Measurements from ENCODE around the gene CCDC14. TPM values are rescaled to one million over a fixed set of nuclear protein-coding genes. Genes with fewer than 3 reads are reported as not detected.
"Not testable (repeated sequence)": the region's sequence is repeated elsewhere in the genome, so short reads cannot be mapped to it uniquely, and the experiment has no call there.

The CCDC14 gene, protein sequence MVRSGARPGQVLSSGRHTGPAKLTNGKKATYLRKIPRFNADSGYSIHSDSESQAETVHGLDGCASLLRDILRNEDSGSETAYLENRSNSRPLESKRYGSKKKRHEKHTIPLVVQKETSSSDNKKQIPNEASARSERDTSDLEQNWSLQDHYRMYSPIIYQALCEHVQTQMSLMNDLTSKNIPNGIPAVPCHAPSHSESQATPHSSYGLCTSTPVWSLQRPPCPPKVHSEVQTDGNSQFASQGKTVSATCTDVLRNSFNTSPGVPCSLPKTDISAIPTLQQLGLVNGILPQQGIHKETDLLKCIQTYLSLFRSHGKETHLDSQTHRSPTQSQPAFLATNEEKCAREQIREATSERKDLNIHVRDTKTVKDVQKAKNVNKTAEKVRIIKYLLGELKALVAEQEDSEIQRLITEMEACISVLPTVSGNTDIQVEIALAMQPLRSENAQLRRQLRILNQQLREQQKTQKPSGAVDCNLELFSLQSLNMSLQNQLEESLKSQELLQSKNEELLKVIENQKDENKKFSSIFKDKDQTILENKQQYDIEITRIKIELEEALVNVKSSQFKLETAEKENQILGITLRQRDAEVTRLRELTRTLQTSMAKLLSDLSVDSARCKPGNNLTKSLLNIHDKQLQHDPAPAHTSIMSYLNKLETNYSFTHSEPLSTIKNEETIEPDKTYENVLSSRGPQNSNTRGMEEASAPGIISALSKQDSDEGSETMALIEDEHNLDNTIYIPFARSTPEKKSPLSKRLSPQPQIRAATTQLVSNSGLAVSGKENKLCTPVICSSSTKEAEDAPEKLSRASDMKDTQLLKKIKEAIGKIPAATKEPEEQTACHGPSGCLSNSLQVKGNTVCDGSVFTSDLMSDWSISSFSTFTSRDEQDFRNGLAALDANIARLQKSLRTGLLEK
- polyA plus RNA-seq (29.8 to 63.7 TPM (median 50.5 TPM) in 3 replicates), polyA minus RNA-seq (26.6 to 68.9 TPM (median 44.2 TPM) in 3 replicates)
- polyA plus RNA-seq (2011; ENCODE audit: low read depth): 16.5 TPM
- polyA plus RNA-seq (2011; cell fraction: cytosol; rRNA removed): 10.8 and 19.8 TPM in 2 replicates
- 245 and 288 TPM in 2 replicates for polyA plus RNA-seq (2011; cell fraction: nucleus; rRNA removed)
- polyA plus RNA-seq (2012; ENCODE audit: low replicate concordance): 15.0 and 16.3 TPM in 2 replicates
- polyA minus RNA-seq (2011; cell fraction: cytosol; rRNA and poly(A)+ RNA removed): 6.1 TPM
- 34.4 and 74.2 TPM in 2 replicates for polyA minus RNA-seq (2011; cell fraction: nucleus; rRNA and poly(A)+ RNA removed)

DNA sequence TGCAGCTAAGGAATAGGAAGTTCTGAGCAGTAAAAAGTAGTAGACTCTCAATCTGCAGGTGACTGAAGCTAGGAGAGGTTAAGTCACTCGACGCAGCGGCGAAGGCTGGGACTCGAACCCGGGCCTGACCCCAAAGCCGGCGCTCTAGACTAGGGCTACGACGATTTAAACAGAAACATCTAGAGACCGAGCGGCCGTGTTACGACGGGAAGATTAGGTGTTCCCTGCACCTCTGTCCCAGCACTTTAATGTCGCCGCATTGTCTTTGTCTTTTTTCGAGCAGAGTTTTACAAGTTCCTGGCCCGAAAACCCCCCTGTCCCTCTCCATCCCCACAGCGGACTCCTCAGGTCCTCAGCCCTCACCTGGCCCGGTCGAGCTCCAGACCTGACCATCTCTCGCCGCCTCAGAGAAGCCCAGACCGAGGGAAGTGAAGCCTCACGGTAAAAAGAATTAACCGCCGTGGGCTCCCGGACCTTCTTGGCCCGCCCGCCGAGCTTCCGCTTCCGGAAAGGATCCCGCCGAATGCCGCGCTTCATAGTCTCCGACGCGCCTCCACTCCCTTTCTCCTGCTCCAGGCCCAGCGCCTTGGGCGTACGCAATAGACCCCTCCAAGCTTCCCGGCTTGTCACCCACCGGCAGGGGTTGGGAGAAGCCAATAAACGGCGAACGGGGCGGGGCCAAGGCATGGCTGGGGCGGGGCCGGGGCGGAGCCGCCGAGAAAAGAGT lies at the start of gene CCDC14:
Gene CCDC14, minus strand, starts transcription at position 449 of the 727 bp plus-strand sequence. Its CDS starts 56 bp downstream, at position 393.
- peak within 1 kb of the TSS; percentile 83 for H3K4me2 ChIP-seq (ENCODE audit: control insufficient read depth, extremely low read depth, insufficient read depth, low read depth, low read length)
- peak; percentile 53 for FAIRE-seq
- peak within 1 kb of the TSS; percentile 94 for H3K9ac ChIP-seq (ENCODE audit: control insufficient read depth, extremely low read depth, insufficient read depth, low read length)
- H3K27me3 ChIP-seq (ENCODE audit: control insufficient read depth, extremely low read depth, insufficient read depth, low read length): no peaks in the 10 kb centered on the region
- DNase-seq (ENCODE audit: low read depth, low spot score): peak; percentile 26
- dilution Hi-C loops (cut with MboI; ENCODE audit: extremely low pct_ligation_motif_present, low sequenced_read_pairs): no loop called here
- H3K9me3 ChIP-seq (ENCODE audit: control insufficient read depth, low read depth, low read length): no peaks in the 10 kb centered on the region
- TF ChIP-seq EZH2 (IDR thresholded peaks at IDR 0.05; ENCODE audit: low read length): no peak
- TF ChIP-seq, protein P1, sequence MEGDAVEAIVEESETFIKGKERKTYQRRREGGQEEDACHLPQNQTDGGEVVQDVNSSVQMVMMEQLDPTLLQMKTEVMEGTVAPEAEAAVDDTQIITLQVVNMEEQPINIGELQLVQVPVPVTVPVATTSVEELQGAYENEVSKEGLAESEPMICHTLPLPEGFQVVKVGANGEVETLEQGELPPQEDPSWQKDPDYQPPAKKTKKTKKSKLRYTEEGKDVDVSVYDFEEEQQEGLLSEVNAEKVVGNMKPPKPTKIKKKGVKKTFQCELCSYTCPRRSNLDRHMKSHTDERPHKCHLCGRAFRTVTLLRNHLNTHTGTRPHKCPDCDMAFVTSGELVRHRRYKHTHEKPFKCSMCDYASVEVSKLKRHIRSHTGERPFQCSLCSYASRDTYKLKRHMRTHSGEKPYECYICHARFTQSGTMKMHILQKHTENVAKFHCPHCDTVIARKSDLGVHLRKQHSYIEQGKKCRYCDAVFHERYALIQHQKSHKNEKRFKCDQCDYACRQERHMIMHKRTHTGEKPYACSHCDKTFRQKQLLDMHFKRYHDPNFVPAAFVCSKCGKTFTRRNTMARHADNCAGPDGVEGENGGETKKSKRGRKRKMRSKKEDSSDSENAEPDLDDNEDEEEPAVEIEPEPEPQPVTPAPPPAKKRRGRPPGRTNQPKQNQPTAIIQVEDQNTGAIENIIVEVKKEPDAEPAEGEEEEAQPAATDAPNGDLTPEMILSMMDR (optimal IDR thresholded peaks at IDR 0.05 in 1 of 3, IDR thresholded peaks at IDR 0.05 in 1 of 3, conservative IDR thresholded peaks at IDR 0.05 in 1 of 3; ENCODE audit: extremely low read depth in 1 of 3, insufficient read depth in 2 of 3, low read length in 3 of 3): no peak
- H3K4me3 ChIP-seq (ENCODE audit: control insufficient read depth in 2 of 3, extremely low read depth in 1 of 3, insufficient read depth in 2 of 3, low read depth in 1 of 3, low read length in 3 of 3): peak within 1 kb of the TSS; percentile 53 to 85 (median 76)
- H3K4me1 ChIP-seq (ENCODE audit: control insufficient read depth, extremely low read depth, insufficient read depth, low read length): peaks cover 8% of the 10 kb centered on the region
- H3K9me1 ChIP-seq (ENCODE audit: control insufficient read depth, extremely low read depth, insufficient read depth, low read length): no peaks in the 10 kb centered on the region
- H4K20me1 ChIP-seq (ENCODE audit: control insufficient read depth, extremely low read depth, insufficient read depth, low read length): no peaks in the 10 kb centered on the region
- no peaks in the 10 kb centered on the region for H3K36me3 ChIP-seq (ENCODE audit: control insufficient read depth in 2 of 2, extremely low read depth in 1 of 2, insufficient read depth in 2 of 2, low read length in 2 of 2)
- peak within 1 kb of the TSS; percentile 83 for H3K27ac ChIP-seq (ENCODE audit: control insufficient read depth, insufficient read depth, low read length)
- peak within 1 kb of the TSS; percentile 98 for H2AFZ ChIP-seq (ENCODE audit: control insufficient read depth, low read length)
- H3K79me2 ChIP-seq (ENCODE audit: control insufficient read depth, insufficient read depth, low read length): peaks cover 4% of the 10 kb centered on the region

DNA sequence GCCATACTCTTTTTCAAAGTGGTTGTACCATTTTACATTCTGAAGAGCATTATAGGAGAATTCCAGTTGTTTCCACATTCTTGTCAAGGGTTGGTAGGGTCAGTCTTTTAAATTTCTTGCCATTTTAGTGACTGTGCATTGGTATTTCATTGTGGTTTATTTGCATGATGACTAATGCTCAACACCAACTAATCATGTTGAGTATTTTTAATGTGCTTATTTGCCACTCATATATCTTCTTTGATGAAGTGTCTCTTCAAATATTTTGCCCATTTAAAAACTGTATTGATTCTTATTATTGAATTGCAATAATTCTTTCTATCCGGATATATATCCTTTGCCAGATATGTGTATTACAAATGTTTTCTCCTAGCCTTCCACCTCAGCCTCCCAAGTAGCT lies 47.3 kb upstream of the CCDC14 start:
- H3K4me1 ChIP-seq (ENCODE audit: control insufficient read depth, extremely low read depth, insufficient read depth, low read length); dilution Hi-C loops (cut with MboI; ENCODE audit: extremely low pct_ligation_motif_present, low sequenced_read_pairs): not testable (repeated sequence)

More for the DNA sequence above, 47.3 kb upstream of the CCDC14 start:
- not testable (repeated sequence) for H2AFZ ChIP-seq (ENCODE audit: control insufficient read depth, low read length); FAIRE-seq; H3K27me3 ChIP-seq (ENCODE audit: control insufficient read depth, extremely low read depth, insufficient read depth, low read length); H4K20me1 ChIP-seq (ENCODE audit: control insufficient read depth, extremely low read depth, insufficient read depth, low read length); H3K9ac ChIP-seq (ENCODE audit: control insufficient read depth, extremely low read depth, insufficient read depth, low read length); H3K9me3 ChIP-seq (ENCODE audit: control insufficient read depth, low read depth, low read length); H3K4me2 ChIP-seq (ENCODE audit: control insufficient read depth, extremely low read depth, insufficient read depth, low read depth, low read length); H3K4me3 ChIP-seq (ENCODE audit: control insufficient read depth in 2 of 3, extremely low read depth in 1 of 3, insufficient read depth in 2 of 3, low read depth in 1 of 3, low read length in 3 of 3); H3K9me1 ChIP-seq (ENCODE audit: control insufficient read depth, extremely low read depth, insufficient read depth, low read length); DNase-seq (ENCODE audit: low read depth, low spot score); H3K27ac ChIP-seq (ENCODE audit: control insufficient read depth, insufficient read depth, low read length); H3K36me3 ChIP-seq (ENCODE audit: control insufficient read depth in 2 of 2, extremely low read depth in 1 of 2, insufficient read depth in 2 of 2, low read length in 2 of 2); H3K79me2 ChIP-seq (ENCODE audit: control insufficient read depth, insufficient read depth, low read length)
